HS-27A (cell line): ENCODE measurements around the gene IFNK.
"Not testable (repeated sequence)": the region's sequence is repeated elsewhere in the genome, so short reads cannot be mapped to it uniquely, and the experiment has no call there.

Experiments used
- DNase-seq: peaks from one replicate; pipeline ENCODE4 v3.0.0-alpha.2; 2012; ENCODE audit warnings: low read depth, missing footprints

Gene IFNK, protein sequence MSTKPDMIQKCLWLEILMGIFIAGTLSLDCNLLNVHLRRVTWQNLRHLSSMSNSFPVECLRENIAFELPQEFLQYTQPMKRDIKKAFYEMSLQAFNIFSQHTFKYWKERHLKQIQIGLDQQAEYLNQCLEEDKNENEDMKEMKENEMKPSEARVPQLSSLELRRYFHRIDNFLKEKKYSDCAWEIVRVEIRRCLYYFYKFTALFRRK

DNA sequence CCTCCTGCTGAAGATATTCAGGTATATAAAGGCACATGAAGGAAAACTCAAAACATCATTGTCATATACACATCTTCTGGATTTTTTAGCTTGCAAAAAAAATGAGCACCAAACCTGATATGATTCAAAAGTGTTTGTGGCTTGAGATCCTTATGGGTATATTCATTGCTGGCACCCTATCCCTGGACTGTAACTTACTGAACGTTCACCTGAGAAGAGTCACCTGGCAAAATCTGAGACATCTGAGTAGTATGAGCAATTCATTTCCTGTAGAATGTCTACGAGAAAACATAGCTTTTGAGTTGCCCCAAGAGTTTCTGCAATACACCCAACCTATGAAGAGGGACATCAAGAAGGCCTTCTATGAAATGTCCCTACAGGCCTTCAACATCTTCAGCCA is at the start of gene IFNK:
Gene IFNK (plus strand): TSS at position 55 of the 400 bp plus-strand sequence. CDS start 47 bp downstream, at position 102.
- no peak for DNase-seq

- DNase-seq, result no peak
Measured at GRCh38 chr9:27474305-27474704, 49.8 kb upstream of the IFNK start.

- DNase-seq, result no peak
Measured at GRCh38 chr9:27475057-27475595, 49.0 kb upstream of the IFNK start.

GRCh38 chr9:27476870-27477515 is 47.1 kb upstream of the IFNK start:
- no peak for DNase-seq

- no peak for DNase-seq
Measured at GRCh38 chr9:27478322-27478721, 45.8 kb upstream of the IFNK start.

- no peak for DNase-seq
Measured at GRCh38 chr9:27482709-27483108, 41.4 kb upstream of the IFNK start.

DNA sequence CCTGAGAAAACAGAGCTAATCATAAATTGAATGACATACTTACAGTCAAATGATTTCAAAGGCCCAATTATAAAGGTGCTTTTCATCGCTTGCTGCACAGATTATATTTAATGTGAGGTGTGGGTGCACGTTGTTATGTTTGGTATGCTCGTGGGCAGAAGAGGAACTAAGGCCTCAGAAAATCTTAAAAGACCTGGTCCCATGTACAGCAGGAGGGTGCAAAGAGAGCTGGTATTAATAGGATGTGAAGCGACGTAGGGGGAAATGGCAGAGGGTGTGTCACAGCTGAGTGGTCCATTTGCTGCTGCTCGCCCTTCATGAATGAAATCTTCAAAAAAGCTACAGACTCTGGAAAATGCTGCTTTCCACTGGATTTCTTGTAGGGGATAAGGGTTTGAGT is 40.5 kb upstream of the IFNK start:
- DNase-seq, result no peak

DNA sequence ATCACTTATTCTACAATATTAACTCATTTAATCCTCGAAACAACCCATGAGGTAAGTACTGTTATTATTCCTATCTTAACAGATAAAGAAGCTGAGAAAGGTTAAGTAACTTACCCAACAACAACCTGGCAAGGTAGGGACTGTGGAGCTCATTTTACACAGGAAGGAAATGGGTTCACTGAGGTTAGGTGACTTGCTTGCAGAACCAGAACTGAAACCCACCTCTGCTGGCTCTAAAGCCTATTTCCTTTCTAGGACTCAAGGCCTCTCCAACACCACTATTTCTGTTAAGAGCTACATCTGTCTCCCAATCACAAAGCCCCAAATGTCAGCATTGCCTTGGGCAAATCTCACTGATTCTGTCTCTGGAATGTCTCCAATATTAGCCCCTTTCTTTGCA is 38.9 kb upstream of the IFNK start:
- no peak for DNase-seq

GRCh38 chr9:27487128-27487640 is 36.9 kb upstream of the IFNK start:
- DNase-seq, result no peak

- DNase-seq, result no peak
Measured at GRCh38 chr9:27487927-27488326, 36.2 kb upstream of the IFNK start.

DNA sequence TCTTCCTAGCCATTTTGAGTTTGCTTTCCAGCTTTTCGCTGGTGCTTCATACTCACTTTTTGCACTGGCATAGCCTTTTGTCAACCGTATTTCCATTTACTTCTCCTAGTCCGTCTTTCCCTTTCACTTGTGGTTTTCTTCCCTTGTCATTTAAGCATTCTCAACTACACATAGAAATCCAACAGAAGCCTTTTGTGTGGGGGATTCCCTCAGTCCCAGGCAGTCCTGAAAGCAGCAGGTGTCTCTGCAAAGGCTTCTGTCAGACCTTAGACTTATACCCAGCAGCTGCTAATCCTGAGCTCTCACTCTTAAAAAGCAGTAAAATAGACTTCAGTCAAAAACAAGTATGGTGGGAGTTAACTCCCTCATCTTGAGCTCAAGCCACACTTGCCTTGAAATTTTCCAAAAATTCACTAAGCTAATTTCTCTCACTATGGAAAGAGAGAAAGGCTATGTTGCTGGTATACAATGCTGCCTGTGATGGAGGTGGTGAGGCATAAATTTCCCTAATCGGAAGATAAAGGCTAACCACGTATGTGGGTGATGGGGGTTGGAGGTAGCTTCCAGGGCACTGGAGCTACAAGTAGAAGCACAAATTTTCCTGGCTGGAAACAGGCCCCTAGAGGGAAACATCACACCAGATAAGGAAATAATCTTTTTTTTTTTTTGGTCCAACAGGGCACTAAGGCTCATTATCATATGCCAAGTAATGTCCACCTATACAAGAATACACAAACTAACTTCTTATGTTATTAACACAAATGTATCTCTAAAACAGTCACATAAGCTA is 34.8 kb upstream of the IFNK start:
- DNase-seq, result no peak

DNA sequence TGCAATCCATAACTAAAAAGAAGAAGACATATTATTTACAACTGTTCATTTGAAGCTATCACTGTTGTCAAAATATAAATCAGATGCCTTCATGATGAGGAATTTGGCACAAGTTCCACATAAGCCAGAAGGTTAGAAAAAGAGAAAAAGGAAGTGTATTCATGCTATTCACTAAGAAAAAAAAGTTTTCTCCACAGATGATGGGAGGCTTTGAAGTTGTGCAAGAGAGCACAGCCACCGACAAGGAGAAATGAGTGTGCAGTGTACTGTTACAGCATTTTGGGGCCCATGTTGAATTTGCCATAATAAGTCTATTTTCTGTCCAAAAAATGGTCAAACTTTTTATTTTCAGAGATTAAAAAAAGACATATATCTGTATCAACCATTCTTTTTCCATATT is 32.9 kb upstream of the IFNK start:
- DNase-seq, result no peak

GRCh38 chr9:27495480-27496134 is 28.5 kb upstream of the IFNK start:
- DNase-seq, result no peak

DNA sequence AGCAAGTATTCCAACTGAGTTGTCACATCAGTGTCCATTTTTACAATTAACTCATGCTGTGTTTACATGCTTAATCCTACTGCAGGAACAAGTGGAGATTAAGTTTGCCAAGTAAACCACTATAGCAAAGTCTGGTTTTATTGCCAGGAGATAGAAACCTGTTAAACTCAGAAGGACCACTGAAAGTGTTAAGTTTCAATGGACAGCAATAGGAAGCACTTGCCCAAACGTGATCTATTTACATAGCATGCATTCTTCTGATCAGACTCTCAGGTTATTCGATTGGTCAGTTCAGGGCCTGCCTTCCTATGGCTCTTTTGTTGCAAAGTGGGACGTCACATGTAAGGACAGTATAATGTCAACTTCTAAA is 28.0 kb upstream of the IFNK start:
- no peak for DNase-seq

- no peak for DNase-seq
Measured at GRCh38 chr9:27497883-27498417, 26.1 kb upstream of the IFNK start.

- DNase-seq, result no peak
Measured at GRCh38 chr9:27499451-27499850, 24.6 kb upstream of the IFNK start.

- not testable (repeated sequence) for DNase-seq
Measured at GRCh38 chr9:27500902-27501301, 23.2 kb upstream of the IFNK start.

GRCh38 chr9:27503623-27504022 is 20.5 kb upstream of the IFNK start:
- DNase-seq, result no peak

DNA sequence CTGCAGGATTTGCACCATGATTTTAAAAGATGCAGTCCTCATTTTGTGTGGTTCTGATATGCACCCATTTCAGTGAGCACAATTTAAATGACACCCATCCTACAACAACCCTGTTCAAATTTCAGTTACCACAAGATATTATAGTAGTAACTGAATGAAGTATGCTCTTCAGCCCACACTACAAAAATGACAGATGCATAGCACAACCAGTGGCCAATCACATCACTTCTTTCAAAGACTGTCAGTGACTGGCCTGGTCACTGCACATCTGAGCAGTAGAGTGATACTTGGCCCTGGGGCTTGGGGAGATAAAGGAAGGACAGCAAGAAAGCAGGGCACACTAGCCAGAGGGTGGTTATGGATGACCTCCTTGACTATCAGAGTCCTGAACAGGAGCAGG is 19.8 kb upstream of the IFNK start:
- DNase-seq, result no peak

DNA sequence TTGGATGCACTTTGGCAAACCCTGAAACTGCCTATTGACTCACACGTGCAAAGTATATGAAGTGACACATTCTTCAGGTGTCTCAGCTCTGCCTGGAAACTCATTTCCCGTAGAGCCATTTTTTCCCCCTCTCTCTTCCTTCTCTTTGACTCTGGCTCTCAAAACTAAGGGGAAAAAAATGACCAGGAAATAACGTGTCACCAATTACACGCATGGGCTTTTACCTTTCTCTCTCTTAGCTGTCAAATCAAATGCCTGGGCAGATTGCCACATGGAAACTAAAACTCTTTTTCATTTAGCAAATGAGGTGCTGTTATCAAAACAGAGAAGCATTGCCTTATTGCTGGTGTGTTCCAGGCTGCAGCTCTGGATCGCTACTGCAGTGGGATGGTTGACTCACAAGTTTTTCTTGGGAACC is 18.3 kb upstream of the IFNK start:
- no peak for DNase-seq

GRCh38 chr9:27506981-27507380 is 17.1 kb upstream of the IFNK start:
- no peak for DNase-seq

GRCh38 chr9:27510780-27511179 is 13.3 kb upstream of the IFNK start:
- DNase-seq, result no peak
